ENCODE results near the gene GAA. TPM values are rescaled to one million over a fixed set of nuclear protein-coding genes. Genes with fewer than 3 reads are reported as not detected.

Gene GAA
- total and polyA plus RNA-seq, 2 donors (not counting 1 experiment from before 2014, with no cell fraction given) = 32.3 to 39.4 TPM

DNA sequence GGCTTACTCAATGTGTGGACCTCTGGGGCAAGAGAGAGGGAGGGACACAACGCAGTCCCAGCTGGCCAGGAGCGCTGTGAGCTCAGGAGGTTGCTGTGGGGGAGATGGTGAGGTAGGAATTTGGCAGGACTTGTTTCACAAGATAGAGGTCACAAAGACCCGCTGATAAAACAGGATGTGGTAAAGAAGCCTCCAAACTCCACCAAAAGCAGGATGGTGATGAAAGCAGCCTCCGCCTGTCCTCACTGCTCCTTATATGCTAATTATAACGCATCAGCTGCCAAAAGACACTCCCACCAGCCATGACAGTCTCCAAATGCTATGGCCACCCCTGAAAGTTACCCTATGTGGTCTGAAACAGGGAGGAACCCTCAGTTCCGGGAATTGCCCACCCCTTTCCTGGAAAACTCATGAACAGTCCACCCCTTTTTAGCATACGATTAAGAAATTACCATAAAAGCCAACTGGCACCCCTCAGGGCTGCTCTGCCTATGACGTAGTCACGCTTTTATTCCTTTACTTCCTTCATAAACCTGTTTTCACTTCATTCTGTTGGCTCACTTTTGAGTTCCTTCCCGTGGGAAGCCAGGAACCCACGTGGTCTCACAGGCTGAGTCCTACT lies 50.8 kb downstream of the GAA start:
- Histone ChIP-seq H3K4me2 (replicated peaks; ENCODE audit: low read depth, low read length, poor library complexity, severe bottlenecking) (no peak overlapping the region), H3K4me1 (ENCODE audit: control insufficient read depth in 2 of 2, insufficient read depth in 2 of 2, low read length in 2 of 2) (peaks cover 11 to 20% of the 10 kb centered on the region in 2 donors), H3K79me2 (ENCODE audit: control insufficient read depth, insufficient read depth, low read length) (peaks cover 13% of the 10 kb centered on the region), H3K4me3 (ENCODE audit: control extremely low read depth in 1 of 5, extremely low read depth in 1 of 5, insufficient read depth in 1 of 5, low read depth in 2 of 5, low read length in 4 of 5) (no peak overlapping the region), H3K9me3 (ENCODE audit: control extremely low read depth in 1 of 3, control insufficient read depth in 2 of 3, insufficient read depth in 1 of 3, low read length in 2 of 3) (peaks cover 2 to 9% (median 8%) of the 10 kb centered on the region in 3 donors), H3K27ac (ENCODE audit: low read length in 2 of 2) (no peak overlapping the region), H3K9ac (ENCODE audit: low read length) (no peak overlapping the region), H3K36me3 (replicated peaks in 1 of 2; ENCODE audit: control extremely low read depth in 1 of 2, control insufficient read depth in 1 of 2, extremely low read depth in 1 of 2, insufficient read depth in 2 of 2, low read length in 1 of 2) (no peaks in the 10 kb centered on the region), H3K27me3 (replicated peaks in 1 of 4; ENCODE audit: control extremely low read depth in 1 of 4, control insufficient read depth in 3 of 4, insufficient read depth in 4 of 4, low read length in 3 of 4) (no peaks in the 10 kb centered on the region), H2AFZ (ENCODE audit: insufficient read depth, low read depth, low read length, poor library complexity, severe bottlenecking) (no peak overlapping the region), H4K20me1 (ENCODE audit: control insufficient read depth, insufficient read depth, low read length, poor library complexity, severe bottlenecking) (no peaks in the 10 kb centered on the region)
- ATAC-seq (ENCODE audit: low read depth) (no peak), DNase-seq (no peak)
- no peak for TF ChIP-seq CTCF (IDR thresholded peaks at IDR 0.05)
- no peak for TF ChIP-seq EZH2 (IDR thresholded peaks at IDR 0.05; ENCODE audit: borderline replicate concordance, insufficient read depth, low read depth, low read length, poor library complexity, severe bottlenecking)
- WGBS (ENCODE audit: insufficient coverage) = 65% methylated on average over 9 of the region's 11 CpGs
- Mint-ChIP-seq H3K4me1 (peaks cover 19% of the 10 kb centered on the region), H3K4me3 (no peak overlapping the region), H3K9me3 (ENCODE audit: insufficient read depth) (peaks cover 2% of the 10 kb centered on the region), H3K27ac (no peak overlapping the region), H3K27me3 (no peaks in the 10 kb centered on the region)
- ChIA-PET CTCF (no interaction called here), POLR2A (no interaction called here)
- intact Hi-C loops (cut with micrococcal nuclease) = no loop called here

GRCh38 chr17:80153004-80153403 lies 51.6 kb downstream of the GAA start:
- H3K4me3 Mint-ChIP-seq = no peak overlapping the region
- Histone ChIP-seq H3K36me3 (replicated peaks in 1 of 2; ENCODE audit: control extremely low read depth in 1 of 2, control insufficient read depth in 1 of 2, extremely low read depth in 1 of 2, insufficient read depth in 2 of 2, low read length in 1 of 2) (no peaks in the 10 kb centered on the region), H3K9ac (ENCODE audit: low read length) (no peak overlapping the region), H3K4me1 (ENCODE audit: control insufficient read depth in 2 of 2, insufficient read depth in 2 of 2, low read length in 2 of 2) (peaks cover 9 to 17% of the 10 kb centered on the region in 2 donors), H3K9me3 (ENCODE audit: control extremely low read depth in 1 of 3, control insufficient read depth in 2 of 3, insufficient read depth in 1 of 3, low read length in 2 of 3) (peaks cover 2 to 9% (median 8%) of the 10 kb centered on the region in 3 donors), H3K79me2 (ENCODE audit: control insufficient read depth, insufficient read depth, low read length) (peaks cover 5% of the 10 kb centered on the region), H3K27ac (ENCODE audit: low read length in 2 of 2) (no peak overlapping the region), H2AFZ (ENCODE audit: insufficient read depth, low read depth, low read length, poor library complexity, severe bottlenecking) (no peak overlapping the region), H3K4me3 (ENCODE audit: control extremely low read depth in 1 of 5, extremely low read depth in 1 of 5, insufficient read depth in 1 of 5, low read depth in 2 of 5, low read length in 4 of 5) (no peak overlapping the region), H4K20me1 (ENCODE audit: control insufficient read depth, insufficient read depth, low read length, poor library complexity, severe bottlenecking) (no peaks in the 10 kb centered on the region), H3K4me2 (replicated peaks; ENCODE audit: low read depth, low read length, poor library complexity, severe bottlenecking) (no peak overlapping the region), H3K27me3 (replicated peaks in 1 of 4; ENCODE audit: control extremely low read depth in 1 of 4, control insufficient read depth in 3 of 4, insufficient read depth in 4 of 4, low read length in 3 of 4) (no peaks in the 10 kb centered on the region)
- no peak for TF ChIP-seq EZH2 (IDR thresholded peaks at IDR 0.05; ENCODE audit: borderline replicate concordance, insufficient read depth, low read depth, low read length, poor library complexity, severe bottlenecking)
- no peak for TF ChIP-seq CTCF (IDR thresholded peaks at IDR 0.05)
- peak; percentile 31 for DNase-seq
- ATAC-seq (ENCODE audit: low read depth) = no peak
- peak overlapping the region; percentile 10 for H3K27ac Mint-ChIP-seq
- H3K4me1 Mint-ChIP-seq = peaks cover 15% of the 10 kb centered on the region
- intact Hi-C loops (cut with micrococcal nuclease) = no loop called here
- H3K27me3 Mint-ChIP-seq = no peaks in the 10 kb centered on the region
- 14% methylated on average over 3 of the region's 3 CpGs for WGBS (ENCODE audit: insufficient coverage)
- H3K9me3 Mint-ChIP-seq (ENCODE audit: insufficient read depth) = peaks cover 2% of the 10 kb centered on the region
- POLR2A ChIA-PET = no interaction called here
- CTCF ChIA-PET = no interaction called here

Measured in B cell (primary cell).